HFF-Myc (cell line): ENCODE results near the gene KREMEN1.

Experiments
- DNase-seq: peaks from one replicate; pipeline ENCODE4 v3.0.0-alpha.2; 2011; ENCODE audit warnings: low read depth; ENCODE audit errors: extremely low read depth
- H3K4me3 ChIP-seq: replicated peaks from 2 replicates; pipeline ENCODE4 v1.5.1; 2011; ENCODE audit warnings: low read depth, mild to moderate bottlenecking, control low read depth, low read length
- TF ChIP-seq, protein P1 (sequence below): IDR thresholded peaks from 2 replicates; pipeline ENCODE4 v1.5.1; 2012; ENCODE audit warnings: mild to moderate bottlenecking, low read depth, low read length, control low read depth; ENCODE audit errors: missing control alignments

KREMEN1 gene

GRCh38 chr22:29195964-29196666 lies 123.3 kb downstream of the KREMEN1 start:
- no peak overlapping the region for H3K4me3 ChIP-seq
- DNase-seq = no peak
- TF ChIP-seq, protein P1, sequence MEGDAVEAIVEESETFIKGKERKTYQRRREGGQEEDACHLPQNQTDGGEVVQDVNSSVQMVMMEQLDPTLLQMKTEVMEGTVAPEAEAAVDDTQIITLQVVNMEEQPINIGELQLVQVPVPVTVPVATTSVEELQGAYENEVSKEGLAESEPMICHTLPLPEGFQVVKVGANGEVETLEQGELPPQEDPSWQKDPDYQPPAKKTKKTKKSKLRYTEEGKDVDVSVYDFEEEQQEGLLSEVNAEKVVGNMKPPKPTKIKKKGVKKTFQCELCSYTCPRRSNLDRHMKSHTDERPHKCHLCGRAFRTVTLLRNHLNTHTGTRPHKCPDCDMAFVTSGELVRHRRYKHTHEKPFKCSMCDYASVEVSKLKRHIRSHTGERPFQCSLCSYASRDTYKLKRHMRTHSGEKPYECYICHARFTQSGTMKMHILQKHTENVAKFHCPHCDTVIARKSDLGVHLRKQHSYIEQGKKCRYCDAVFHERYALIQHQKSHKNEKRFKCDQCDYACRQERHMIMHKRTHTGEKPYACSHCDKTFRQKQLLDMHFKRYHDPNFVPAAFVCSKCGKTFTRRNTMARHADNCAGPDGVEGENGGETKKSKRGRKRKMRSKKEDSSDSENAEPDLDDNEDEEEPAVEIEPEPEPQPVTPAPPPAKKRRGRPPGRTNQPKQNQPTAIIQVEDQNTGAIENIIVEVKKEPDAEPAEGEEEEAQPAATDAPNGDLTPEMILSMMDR = no peak

GRCh38 chr22:29197096-29197495 lies 124.3 kb downstream of the KREMEN1 start:
- no peak for DNase-seq
- no peak overlapping the region for H3K4me3 ChIP-seq
- TF ChIP-seq, protein P1 = no peak

GRCh38 chr22:29198240-29198639 lies 125.4 kb downstream of the KREMEN1 start:
- H3K4me3 ChIP-seq = no peak overlapping the region
- TF ChIP-seq, protein P1 = no peak
- no peak for DNase-seq

GRCh38 chr22:29199702-29200400 lies 127.0 kb downstream of the KREMEN1 start:
- DNase-seq = no peak
- H3K4me3 ChIP-seq = no peak overlapping the region
- TF ChIP-seq, protein P1 = no peak

DNA sequence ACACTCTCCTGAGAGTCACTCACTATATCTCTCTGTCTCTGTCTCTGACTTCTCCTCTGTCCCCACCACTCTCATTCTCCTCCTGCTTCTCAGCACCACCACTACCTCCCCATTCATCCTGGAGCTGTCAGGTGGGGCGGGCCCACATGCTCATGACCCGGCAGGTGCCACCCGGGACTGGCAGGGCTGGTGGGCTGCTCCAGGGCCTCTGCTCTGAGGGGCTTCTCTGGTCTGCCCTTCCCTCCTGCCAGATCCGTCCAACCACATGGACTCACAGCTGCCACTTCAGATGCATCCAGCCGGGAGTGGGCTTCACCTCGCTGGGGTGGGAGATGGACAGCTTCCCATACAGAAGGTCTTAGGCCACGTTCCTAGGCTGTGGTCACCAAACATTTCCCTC lies 128.1 kb downstream of the KREMEN1 start:
- no peak overlapping the region for H3K4me3 ChIP-seq
- TF ChIP-seq, protein P1 = no peak
- DNase-seq = no peak

DNA sequence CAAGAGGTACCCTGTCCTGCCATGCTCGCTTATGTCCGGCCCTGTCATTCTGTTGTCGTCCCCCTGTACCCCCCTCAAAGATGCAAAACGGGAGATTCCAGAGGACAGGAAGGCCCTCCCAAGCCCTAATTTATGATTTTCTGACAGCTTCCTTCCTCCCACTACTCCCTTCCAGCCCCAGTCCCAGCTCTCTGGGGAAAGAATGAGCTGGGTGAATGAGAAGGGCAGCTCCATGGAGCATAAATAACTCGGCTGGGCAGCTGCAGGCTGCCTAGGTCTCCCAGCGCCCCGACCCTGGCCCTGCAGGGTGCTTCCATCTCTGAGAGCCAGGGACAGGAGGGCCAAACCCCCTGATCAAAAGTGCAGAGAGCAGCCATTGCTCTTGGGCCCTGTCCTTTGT lies 128.9 kb downstream of the KREMEN1 start:
- DNase-seq = no peak
- H3K4me3 ChIP-seq = no peak overlapping the region
- TF ChIP-seq, protein P1 = no peak
